ENCODE data around the gene CREG2.

DNA sequence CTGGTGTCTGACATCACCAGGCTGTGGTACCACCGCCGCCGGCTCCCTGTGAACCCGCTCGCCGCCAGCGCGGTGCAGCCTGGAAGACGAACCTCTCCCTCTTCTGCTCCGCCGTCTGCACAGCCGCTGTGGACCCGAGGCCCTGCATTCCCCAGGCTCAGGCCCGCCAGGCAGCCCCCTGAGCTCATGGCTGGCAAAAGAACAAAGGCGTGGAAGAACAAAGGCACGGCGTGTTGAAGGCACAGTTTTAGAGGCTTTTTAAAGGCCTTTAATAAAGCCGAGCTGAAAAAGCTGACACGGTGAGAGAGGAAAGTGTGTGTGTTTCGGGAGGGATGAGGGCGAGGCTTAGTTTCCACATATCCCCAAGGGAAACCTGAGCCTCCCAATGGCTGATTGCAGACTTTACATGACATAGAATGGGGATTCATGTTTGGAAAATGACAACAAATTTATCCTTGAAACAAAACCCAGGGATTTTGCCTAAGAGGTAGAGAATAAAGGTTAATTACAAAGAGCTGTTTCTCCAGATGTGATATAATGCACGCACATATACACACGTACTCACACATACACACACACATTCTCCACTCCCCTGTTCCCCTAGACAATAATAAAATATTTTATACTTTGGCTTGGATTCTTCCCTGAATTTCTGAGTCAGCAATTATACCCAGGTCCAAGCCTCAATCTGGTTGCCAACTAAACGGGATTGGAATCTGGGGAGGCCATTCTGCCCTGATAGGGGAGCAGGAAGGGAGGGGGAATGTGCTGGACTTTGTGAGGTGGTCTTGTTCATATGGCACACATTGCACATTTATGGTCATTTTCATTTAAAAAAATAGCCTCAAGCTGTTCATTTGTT is 47.9 kb upstream of the CREG2 start:
- TF ChIP-seq, protein P1, sequence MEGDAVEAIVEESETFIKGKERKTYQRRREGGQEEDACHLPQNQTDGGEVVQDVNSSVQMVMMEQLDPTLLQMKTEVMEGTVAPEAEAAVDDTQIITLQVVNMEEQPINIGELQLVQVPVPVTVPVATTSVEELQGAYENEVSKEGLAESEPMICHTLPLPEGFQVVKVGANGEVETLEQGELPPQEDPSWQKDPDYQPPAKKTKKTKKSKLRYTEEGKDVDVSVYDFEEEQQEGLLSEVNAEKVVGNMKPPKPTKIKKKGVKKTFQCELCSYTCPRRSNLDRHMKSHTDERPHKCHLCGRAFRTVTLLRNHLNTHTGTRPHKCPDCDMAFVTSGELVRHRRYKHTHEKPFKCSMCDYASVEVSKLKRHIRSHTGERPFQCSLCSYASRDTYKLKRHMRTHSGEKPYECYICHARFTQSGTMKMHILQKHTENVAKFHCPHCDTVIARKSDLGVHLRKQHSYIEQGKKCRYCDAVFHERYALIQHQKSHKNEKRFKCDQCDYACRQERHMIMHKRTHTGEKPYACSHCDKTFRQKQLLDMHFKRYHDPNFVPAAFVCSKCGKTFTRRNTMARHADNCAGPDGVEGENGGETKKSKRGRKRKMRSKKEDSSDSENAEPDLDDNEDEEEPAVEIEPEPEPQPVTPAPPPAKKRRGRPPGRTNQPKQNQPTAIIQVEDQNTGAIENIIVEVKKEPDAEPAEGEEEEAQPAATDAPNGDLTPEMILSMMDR (IDR thresholded peaks at IDR 0.05; ENCODE audit: insufficient read depth, low read length) = no peak
- no peak for TF ChIP-seq POLR2AphosphoS5 (IDR thresholded peaks at IDR 0.05; ENCODE audit: low read depth)

All from HL-60 (cell line).